Astrocyte of the cerebellum (primary cell): ENCODE measurements around the gene ZNF428.
"Not testable (repeated sequence)": the region's sequence is repeated elsewhere in the genome, so short reads cannot be mapped to it uniquely, and the experiment has no call there.

ENCODE experiments used
- DNase-seq: peaks from one replicate; pipeline ENCODE4 v3.0.0-alpha.2; 2011; ENCODE audit warnings: low read depth
- H3K4me3 ChIP-seq: 2 replicates; pipeline ENCODE4 v1.5.1; 2011; ENCODE audit warnings: mild to moderate bottlenecking, low read depth, low read length, moderate library complexity
- CTCF ChIP-seq: IDR thresholded peaks from 2 replicates; pipeline ENCODE4 v1.5.1; 2012; ENCODE audit warnings: low read length, low read depth, moderate library complexity, mild to moderate bottlenecking; ENCODE audit errors: missing control alignments
- in situ Hi-C: cut with HindIII; loops from 2 replicates; pipeline ENCODE4 v1.10.0; 2017; ENCODE audit warnings: low sequenced_read_pairs

Gene ZNF428

GRCh38 chr19:43652546-43652874 lies 33.1 kb upstream of the ZNF428 start:
- TF ChIP-seq CTCF, result no peak
- in situ Hi-C loops, result no loop called here
- no peak overlapping the region for H3K4me3 ChIP-seq
- no peak for DNase-seq

GRCh38 chr19:43651758-43652545 lies 32.5 kb upstream of the ZNF428 start:
- in situ Hi-C loops, result no loop called here
- peak; percentile 47 for DNase-seq
- TF ChIP-seq CTCF, result peak; percentile 86
- H3K4me3 ChIP-seq, result no peak overlapping the region

- H3K4me3 ChIP-seq, DNase-seq, in situ Hi-C loops: not testable (repeated sequence)
Measured at GRCh38 chr19:43650276-43650675, 30.8 kb upstream of the ZNF428 start.

GRCh38 chr19:43649514-43649913 lies 30.1 kb upstream of the ZNF428 start:
- no peak overlapping the region for H3K4me3 ChIP-seq
- no peak for DNase-seq
- in situ Hi-C loops, result no loop called here
- no peak for TF ChIP-seq CTCF

- H3K4me3 ChIP-seq, result no peak overlapping the region
- DNase-seq, result no peak
- in situ Hi-C loops, result no loop called here
- TF ChIP-seq CTCF, result no peak
Measured at GRCh38 chr19:43648633-43649032, 29.2 kb upstream of the ZNF428 start.

GRCh38 chr19:43644181-43644580 lies 24.8 kb upstream of the ZNF428 start:
- DNase-seq, result no peak
- TF ChIP-seq CTCF, result no peak
- in situ Hi-C loops, result no loop called here
- no peak overlapping the region for H3K4me3 ChIP-seq

GRCh38 chr19:43643326-43643725 lies 23.9 kb upstream of the ZNF428 start:
- DNase-seq, result no peak
- no peak overlapping the region for H3K4me3 ChIP-seq
- no peak for TF ChIP-seq CTCF
- in situ Hi-C loops, result no loop called here
